Hematopoietic multipotent progenitor cell treated with erythropoietin and hydrocortisone succinate and interleukin-3 and kit ligand, for 17 days (in vitro differentiated cells): Measurements from ENCODE around the gene ATP9B.
"Not testable (repeated sequence)": the region's sequence is repeated elsewhere in the genome, so short reads cannot be mapped to it uniquely, and the experiment has no call there.

Experiments used
- DNase-seq: peaks from one replicate; pipeline ENCODE4 v3.0.0-alpha.2; 2015; ENCODE audit warnings: low spot score

ATP9B gene

GRCh38 chr18:79071503-79072210 is 2.5 kb downstream of the ATP9B start:
- no peak for DNase-seq

- not testable (repeated sequence) for DNase-seq
These were observed 3.5 kb downstream of the ATP9B start for GRCh38 chr18:79072655-79073054.

GRCh38 chr18:79077181-79077580 is 8.0 kb downstream of the ATP9B start:
- no peak for DNase-seq

- not testable (repeated sequence) for DNase-seq
These were observed 9.6 kb downstream of the ATP9B start for GRCh38 chr18:79078791-79079190.

GRCh38 chr18:79092874-79093273 is 23.7 kb downstream of the ATP9B start:
- DNase-seq, result no peak

- DNase-seq, result no peak
These were observed 24.8 kb downstream of the ATP9B start for GRCh38 chr18:79093986-79094385.

- no peak for DNase-seq
These were observed 26.0 kb downstream of the ATP9B start for GRCh38 chr18:79095216-79095615.

- no peak for DNase-seq
These were observed 31.8 kb downstream of the ATP9B start for GRCh38 chr18:79100944-79101343.

GRCh38 chr18:79102886-79103285 is 33.7 kb downstream of the ATP9B start:
- no peak for DNase-seq

GRCh38 chr18:79104137-79104536 is 34.9 kb downstream of the ATP9B start:
- no peak for DNase-seq

- DNase-seq, result no peak
These were observed 36.3 kb downstream of the ATP9B start for GRCh38 chr18:79105455-79105854.

- DNase-seq, result no peak
These were observed 36.9 kb downstream of the ATP9B start for GRCh38 chr18:79106084-79106483.

- DNase-seq, result no peak
These were observed 38.7 kb downstream of the ATP9B start for GRCh38 chr18:79107886-79108285.

GRCh38 chr18:79108549-79109215 is 39.5 kb downstream of the ATP9B start:
- DNase-seq, result no peak

- no peak for DNase-seq
These were observed 42.3 kb downstream of the ATP9B start for GRCh38 chr18:79111483-79111882.

- no peak for DNase-seq
These were observed 48.2 kb downstream of the ATP9B start for GRCh38 chr18:79117385-79117784.

- no peak for DNase-seq
These were observed 48.6 kb downstream of the ATP9B start for GRCh38 chr18:79117788-79118187.

- DNase-seq, result no peak
These were observed 49.6 kb downstream of the ATP9B start for GRCh38 chr18:79118797-79119196.

- no peak for DNase-seq
These were observed 52.7 kb downstream of the ATP9B start for GRCh38 chr18:79121746-79122474.

- DNase-seq, result no peak
These were observed 54.8 kb downstream of the ATP9B start for GRCh38 chr18:79123948-79124347.

- no peak for DNase-seq
These were observed 59.9 kb downstream of the ATP9B start for GRCh38 chr18:79129120-79129519.

GRCh38 chr18:79133724-79134123 is 64.5 kb downstream of the ATP9B start:
- no peak for DNase-seq

- DNase-seq, result no peak
These were observed 66.7 kb downstream of the ATP9B start for GRCh38 chr18:79135924-79136323.
